AG08395 (cell line): Measurements from ENCODE around the gene CALML3.
A peak's percentile ranks its signal among the peaks of the same experiment; 100 is the strongest.

Experiments
- DNase-seq: peaks from one replicate; pipeline ENCODE4 v3.0.0; 2012; ENCODE audit warnings: mixed read lengths, low spot score

The CALML3 gene

DNA sequence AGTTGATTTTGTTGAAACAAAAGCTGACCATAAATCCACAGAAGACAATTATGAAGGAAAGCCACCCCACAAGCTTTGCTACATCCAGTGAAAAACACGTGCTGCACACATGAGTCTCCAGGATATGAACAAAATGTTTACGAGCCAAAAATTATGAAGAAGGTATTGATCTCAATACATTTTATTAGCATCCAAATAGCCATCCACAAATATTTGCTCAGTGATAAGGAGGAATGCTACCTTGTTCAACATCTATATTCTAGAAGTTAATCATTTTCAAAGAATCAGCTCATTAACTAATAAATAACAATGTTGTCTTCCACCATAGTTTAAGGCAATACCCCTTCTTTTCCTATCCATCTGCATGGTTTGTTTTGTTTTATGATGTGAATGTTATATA, 42.7 kb downstream of the CALML3 start:
- DNase-seq = no peak

GRCh38 chr10:5568984-5569383, 44.2 kb downstream of the CALML3 start:
- DNase-seq = no peak

- no peak for DNase-seq
Observed at GRCh38 chr10:5569568-5569967, 44.8 kb downstream of the CALML3 start.

DNA sequence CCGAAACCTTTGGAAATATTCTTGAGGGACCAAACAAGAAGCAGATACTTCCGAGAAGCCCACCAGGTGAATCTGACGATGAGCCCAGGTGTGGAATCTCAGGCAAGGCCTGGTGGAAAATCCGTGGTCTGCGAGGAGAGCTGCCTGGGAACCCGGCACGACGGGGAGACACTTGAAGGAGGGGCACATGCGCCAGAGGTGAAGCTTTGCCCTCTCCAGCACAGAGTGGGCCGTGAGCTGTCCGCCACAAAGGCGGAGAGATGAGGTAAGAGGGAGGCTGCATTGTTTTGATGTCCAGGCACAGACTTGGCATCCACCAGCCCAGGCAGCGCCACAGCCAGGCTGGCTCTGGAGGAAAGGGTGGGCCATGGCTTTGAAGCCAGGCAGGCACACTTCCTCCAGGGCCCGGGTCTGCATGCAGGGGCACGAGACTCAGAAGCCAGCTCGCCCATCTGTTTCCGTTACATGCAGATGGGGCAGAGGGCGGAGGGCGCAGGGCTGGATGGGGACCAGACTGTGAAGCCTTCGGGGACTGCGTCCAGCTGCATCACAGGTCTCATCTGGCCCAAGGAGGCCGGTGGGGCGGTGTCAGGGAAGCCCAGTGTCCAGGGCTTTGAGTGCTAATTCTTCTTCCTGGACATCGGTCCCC, 45.4 kb downstream of the CALML3 start:
- no peak for DNase-seq

GRCh38 chr10:5570979-5571810, 46.4 kb downstream of the CALML3 start:
- no peak for DNase-seq

GRCh38 chr10:5571826-5572225, 47.1 kb downstream of the CALML3 start:
- no peak for DNase-seq

GRCh38 chr10:5573319-5573950, 48.7 kb downstream of the CALML3 start:
- DNase-seq = no peak

- no peak for DNase-seq
Observed at GRCh38 chr10:5573968-5574641, 49.3 kb downstream of the CALML3 start.

DNA sequence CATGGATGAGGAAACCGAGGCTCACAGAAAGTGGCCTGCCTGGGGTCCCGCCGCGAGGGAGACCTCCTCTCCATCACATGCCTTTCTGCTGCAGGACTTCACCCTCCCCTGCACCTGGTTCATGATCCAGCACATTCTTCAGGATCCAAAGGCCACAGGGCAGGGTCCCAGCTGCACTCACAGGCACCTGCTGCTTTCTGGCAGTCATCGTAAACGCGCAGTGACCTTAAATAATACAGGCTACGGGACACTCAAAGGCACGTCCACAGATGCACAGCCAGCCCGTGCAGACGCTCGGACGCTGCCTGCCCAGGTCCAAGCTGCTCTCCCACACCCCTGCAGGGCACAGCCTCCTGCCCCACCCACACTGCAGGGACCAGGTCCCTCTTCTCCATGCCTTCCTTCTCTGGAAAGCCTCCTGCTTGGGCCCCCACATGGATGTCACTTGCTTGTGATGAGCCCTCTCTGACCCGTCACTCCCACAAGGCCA, 49.9 kb downstream of the CALML3 start:
- no peak for DNase-seq

- no peak for DNase-seq
Observed at GRCh38 chr10:5575144-5575481, 50.4 kb downstream of the CALML3 start.

DNA sequence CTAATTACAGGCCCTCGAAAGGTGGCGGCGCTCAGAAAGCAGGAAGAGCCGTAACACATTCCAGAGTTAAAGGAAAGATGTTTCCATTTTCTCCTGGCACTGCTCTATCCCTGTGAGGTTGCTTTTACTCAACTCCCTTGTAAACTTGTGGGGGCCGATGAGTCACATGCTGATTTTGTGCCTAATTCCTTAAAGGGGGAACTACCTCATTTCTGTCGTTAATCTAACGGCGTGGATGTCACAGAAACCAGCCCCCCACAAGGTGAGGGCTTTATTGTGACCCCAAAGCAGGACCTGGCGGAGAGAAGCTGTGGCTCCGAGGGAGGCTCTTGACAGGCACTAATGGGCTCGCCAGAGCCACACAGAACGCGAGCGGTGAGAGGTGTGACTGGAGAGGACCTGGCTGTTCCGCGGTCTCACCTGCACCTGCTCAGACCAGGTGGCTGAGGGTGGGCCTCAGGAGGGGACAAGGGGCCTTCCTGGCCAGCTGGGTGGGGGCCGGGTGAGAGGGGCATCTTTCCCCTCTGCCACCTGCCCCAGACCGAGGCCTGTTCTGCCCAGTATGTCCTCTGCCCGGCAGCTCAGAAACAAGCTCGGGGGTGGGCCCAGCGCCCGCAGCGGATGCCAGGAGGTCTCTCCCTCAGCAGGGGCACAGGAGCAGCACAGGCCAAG, 50.9 kb downstream of the CALML3 start:
- peak; percentile 79 for DNase-seq

- no peak for DNase-seq
Observed at GRCh38 chr10:5576154-5576748, 51.5 kb downstream of the CALML3 start.
